Erythroblast (primary cell): Measurements from ENCODE around the gene ACVR2B.

Experiments used
- GATA1 ChIP-seq: IDR thresholded peaks from 2 replicates; pipeline ENCODE4 v1.6.1; 2011; ENCODE audit warnings: low read depth, mild to moderate bottlenecking, control low read depth, low read length, moderate library complexity
- POLR2A ChIP-seq: IDR thresholded peaks from 2 replicates; pipeline ENCODE4 v1.6.1; 2011; ENCODE audit warnings: mild to moderate bottlenecking, low read length

- TF ChIP-seq POLR2A, result no peak
- no peak for TF ChIP-seq GATA1
Measured at GRCh38 chr3:38404286-38404685, 49.4 kb upstream of the ACVR2B start.
